ENCODE data around the gene AKT3.
A peak's percentile ranks its signal among the peaks of the same experiment; 100 is the strongest.
"Not testable (repeated sequence)": the region's sequence is repeated elsewhere in the genome, so short reads cannot be mapped to it uniquely, and the experiment has no call there.

Gene AKT3

GRCh38 chr1:243807346-243807745 lies 42.7 kb downstream of the AKT3 start:
- H3K4ac ChIP-seq (ENCODE audit: low read depth, low read length); H4K8ac ChIP-seq (ENCODE audit: low read depth, low read length); H3K4me3 ChIP-seq (ENCODE audit: low read depth, low read length); H3K4me2 ChIP-seq (ENCODE audit: low read length); H3K27me3 ChIP-seq (ENCODE audit: insufficient read depth, low read length); H3K14ac ChIP-seq (ENCODE audit: low read length); H2AK5ac ChIP-seq (ENCODE audit: low read length); H2BK120ac ChIP-seq (ENCODE audit: insufficient read depth, low read length, poor library complexity); H2BK12ac ChIP-seq (ENCODE audit: low read length); H3K18ac ChIP-seq (ENCODE audit: low read length); H3K27ac ChIP-seq (ENCODE audit: low read depth, low read length); H3K23ac ChIP-seq (ENCODE audit: low read length); H3K4me1 ChIP-seq (ENCODE audit: control insufficient read depth in 1 of 2, insufficient read depth in 2 of 2, low read length in 2 of 2); H3K9ac ChIP-seq (ENCODE audit: low read length); DNase-seq; H3K79me1 ChIP-seq (ENCODE audit: low read length); H3K9me3 ChIP-seq (ENCODE audit: insufficient read depth, low read depth, low read length); H4K12ac ChIP-seq (ENCODE audit: low read depth, low read length); H2BK5ac ChIP-seq (ENCODE audit: low read depth, low read length, poor library complexity); H2AFZ ChIP-seq (ENCODE audit: insufficient read depth, low read length, poor library complexity); H3K36me3 ChIP-seq (ENCODE audit: control insufficient read depth in 1 of 2, insufficient read depth in 2 of 2, low read length in 2 of 2); H3K79me2 ChIP-seq (ENCODE audit: control insufficient read depth, insufficient read depth, low read length, poor library complexity); H4K91ac ChIP-seq (ENCODE audit: low read depth, low read length): not testable (repeated sequence)
- no CpG with 5 or more reads among the region's 11 CpGs for WGBS (ENCODE audit: extremely low coverage, insufficient coverage, insufficient read length)

- Histone ChIP-seq H4K12ac (ENCODE audit: low read depth, low read length) (no peak overlapping the region), H2AFZ (ENCODE audit: insufficient read depth, low read length, poor library complexity) (no peak overlapping the region), H3K9me3 (ENCODE audit: insufficient read depth, low read depth, low read length) (peaks cover 4% of the 10 kb centered on the region), H4K8ac (ENCODE audit: low read depth, low read length) (no peak overlapping the region), H3K79me2 (ENCODE audit: control insufficient read depth, insufficient read depth, low read length, poor library complexity) (no peaks in the 10 kb centered on the region), H3K4ac (ENCODE audit: low read depth, low read length) (no peak overlapping the region), H3K27ac (ENCODE audit: low read depth, low read length) (no peak overlapping the region), H3K14ac (ENCODE audit: low read length) (no peak overlapping the region), H2BK12ac (ENCODE audit: low read length) (no peak overlapping the region), H2AK5ac (ENCODE audit: low read length) (no peak overlapping the region), H2BK120ac (ENCODE audit: insufficient read depth, low read length, poor library complexity) (no peak overlapping the region), H3K18ac (ENCODE audit: low read length) (no peak overlapping the region), H3K9ac (ENCODE audit: low read length) (no peak overlapping the region), H3K79me1 (ENCODE audit: low read length) (no peaks in the 10 kb centered on the region), H3K23ac (ENCODE audit: low read length) (no peak overlapping the region), H3K4me1 (ENCODE audit: control insufficient read depth in 1 of 2, insufficient read depth in 2 of 2, low read length in 2 of 2) (peaks cover 4 to 5% of the 10 kb centered on the region in 2 experiments), H3K4me3 (ENCODE audit: low read depth, low read length) (no peak overlapping the region), H3K36me3 (ENCODE audit: control insufficient read depth in 1 of 2, insufficient read depth in 2 of 2, low read length in 2 of 2) (peaks cover 2 to 4% of the 10 kb centered on the region in 2 experiments), H3K4me2 (ENCODE audit: low read length) (no peak overlapping the region), H2BK5ac (ENCODE audit: low read depth, low read length, poor library complexity) (no peak overlapping the region), H3K27me3 (ENCODE audit: insufficient read depth, low read length) (no peaks in the 10 kb centered on the region), H4K91ac (ENCODE audit: low read depth, low read length) (no peak overlapping the region)
- no peak for DNase-seq
Observed at GRCh38 chr1:243806310-243806709, 43.7 kb downstream of the AKT3 start.

- H3K79me1 ChIP-seq (ENCODE audit: low read length), result no peaks in the 10 kb centered on the region
- no peak overlapping the region for H2AFZ ChIP-seq (ENCODE audit: insufficient read depth, low read length, poor library complexity)
- no CpG with 5 or more reads among the region's 3 CpGs for WGBS (ENCODE audit: extremely low coverage, insufficient coverage, insufficient read length)
- no peak overlapping the region for H3K14ac ChIP-seq (ENCODE audit: low read length)
- H4K12ac ChIP-seq (ENCODE audit: low read depth, low read length), result no peak overlapping the region
- H2BK12ac ChIP-seq (ENCODE audit: low read length), result no peak overlapping the region
- peaks cover 4% of the 10 kb centered on the region for H3K9me3 ChIP-seq (ENCODE audit: insufficient read depth, low read depth, low read length)
- no peak overlapping the region for H2AK5ac ChIP-seq (ENCODE audit: low read length)
- H3K4me1 ChIP-seq (ENCODE audit: control insufficient read depth in 1 of 2, insufficient read depth in 2 of 2, low read length in 2 of 2), result peaks cover 4 to 5% of the 10 kb centered on the region in 2 experiments
- H3K23ac ChIP-seq (ENCODE audit: low read length), result no peak overlapping the region
- no peak overlapping the region for H3K4ac ChIP-seq (ENCODE audit: low read depth, low read length)
- H3K79me2 ChIP-seq (ENCODE audit: control insufficient read depth, insufficient read depth, low read length, poor library complexity), result no peaks in the 10 kb centered on the region
- no peak overlapping the region for H3K4me3 ChIP-seq (ENCODE audit: low read depth, low read length)
- H4K8ac ChIP-seq (ENCODE audit: low read depth, low read length), result no peak overlapping the region
- no peak overlapping the region for H3K27ac ChIP-seq (ENCODE audit: low read depth, low read length)
- H3K4me2 ChIP-seq (ENCODE audit: low read length), result no peak overlapping the region
- H3K9ac ChIP-seq (ENCODE audit: low read length), result peak overlapping the region; percentile 53
- H4K91ac ChIP-seq (ENCODE audit: low read depth, low read length), result no peak overlapping the region
- H2BK5ac ChIP-seq (ENCODE audit: low read depth, low read length, poor library complexity), result no peak overlapping the region
- DNase-seq, result no peak
- H3K27me3 ChIP-seq (ENCODE audit: insufficient read depth, low read length), result no peaks in the 10 kb centered on the region
- H3K36me3 ChIP-seq (ENCODE audit: control insufficient read depth in 1 of 2, insufficient read depth in 2 of 2, low read length in 2 of 2), result peaks cover 2 to 4% of the 10 kb centered on the region in 2 experiments
- H2BK120ac ChIP-seq (ENCODE audit: insufficient read depth, low read length, poor library complexity), result no peak overlapping the region
- H3K18ac ChIP-seq (ENCODE audit: low read length), result no peak overlapping the region
Observed at GRCh38 chr1:243802736-243803135, 47.3 kb downstream of the AKT3 start.

GRCh38 chr1:243801378-243801777 lies 48.7 kb downstream of the AKT3 start:
- DNase-seq, result no peak
- Histone ChIP-seq H3K14ac (ENCODE audit: low read length) (no peak overlapping the region), H3K9ac (ENCODE audit: low read length) (no peak overlapping the region), H4K91ac (ENCODE audit: low read depth, low read length) (no peak overlapping the region), H4K12ac (ENCODE audit: low read depth, low read length) (no peak overlapping the region), H3K36me3 (ENCODE audit: control insufficient read depth in 1 of 2, insufficient read depth in 2 of 2, low read length in 2 of 2) (no peaks in the 10 kb centered on the region), H2BK120ac (ENCODE audit: insufficient read depth, low read length, poor library complexity) (no peak overlapping the region), H3K4me2 (ENCODE audit: low read length) (no peak overlapping the region), H2AFZ (ENCODE audit: insufficient read depth, low read length, poor library complexity) (no peak overlapping the region), H3K27me3 (ENCODE audit: insufficient read depth, low read length) (no peaks in the 10 kb centered on the region), H3K4me1 (ENCODE audit: control insufficient read depth in 1 of 2, insufficient read depth in 2 of 2, low read length in 2 of 2) (peaks cover 4 to 5% of the 10 kb centered on the region in 2 experiments), H3K9me3 (ENCODE audit: insufficient read depth, low read depth, low read length) (no peaks in the 10 kb centered on the region), H3K23ac (ENCODE audit: low read length) (no peak overlapping the region), H3K4me3 (ENCODE audit: low read depth, low read length) (no peak overlapping the region), H3K18ac (ENCODE audit: low read length) (no peak overlapping the region), H2BK5ac (ENCODE audit: low read depth, low read length, poor library complexity) (no peak overlapping the region), H3K79me2 (ENCODE audit: control insufficient read depth, insufficient read depth, low read length, poor library complexity) (no peaks in the 10 kb centered on the region), H3K4ac (ENCODE audit: low read depth, low read length) (no peak overlapping the region), H2BK12ac (ENCODE audit: low read length) (no peak overlapping the region), H3K79me1 (ENCODE audit: low read length) (no peaks in the 10 kb centered on the region), H3K27ac (ENCODE audit: low read depth, low read length) (no peak overlapping the region), H4K8ac (ENCODE audit: low read depth, low read length) (no peak overlapping the region), H2AK5ac (ENCODE audit: low read length) (no peak overlapping the region)
- no CpG with 5 or more reads among the region's 1 CpG for WGBS (ENCODE audit: extremely low coverage, insufficient coverage, insufficient read length)
